ENCODE measurements around the gene OR51E2. TPM values are rescaled to one million over a fixed set of nuclear protein-coding genes. Genes with fewer than 3 reads are reported as not detected.

Gene OR51E2
- total RNA-seq, 1 donor from 2014 or later = 0.45 TPM

Other genes starting within 250 kb of the OR51E2 start
- gene OR52K2, start 248.6 kb downstream of the OR51E2 start, total RNA-seq = 0.49 TPM
- 0.04 TPM for gene OR52K1, start 215.2 kb downstream of the OR51E2 start, total RNA-seq
- gene OR52M1, start 152.7 kb downstream of the OR51E2 start, total RNA-seq = not detected
- not detected for gene OR52I2, start 116.1 kb downstream of the OR51E2 start, total RNA-seq
- gene OR52I1, start 103.8 kb downstream of the OR51E2 start, total RNA-seq = 0.13 TPM
- 14.2 TPM for gene TRIM68, start 89.6 kb downstream of the OR51E2 start, total RNA-seq
- gene OR51D1, start 60.4 kb downstream of the OR51E2 start, total RNA-seq = not detected
- 1.4 TPM for gene OR51E1, start 53.9 kb downstream of the OR51E2 start, total RNA-seq
- not detected for gene MMP26, start 6.9 kb upstream of the OR51E2 start, total RNA-seq
- not detected for gene OR51F1, start 72.1 kb upstream of the OR51E2 start, total RNA-seq
- not detected for gene OR52R1, start 106.5 kb upstream of the OR51E2 start, total RNA-seq
- gene OR51F2, start 123.5 kb upstream of the OR51E2 start, total RNA-seq = not detected
- gene OR51S1, start 151.4 kb upstream of the OR51E2 start, total RNA-seq = not detected
- gene OR51T1, start 184.0 kb upstream of the OR51E2 start, total RNA-seq = not detected
- not detected for gene OR51A7, start 205.9 kb upstream of the OR51E2 start, total RNA-seq
- gene OR51G2, start 221.5 kb upstream of the OR51E2 start, total RNA-seq = not detected
- gene OR51G1, start 226.5 kb upstream of the OR51E2 start, total RNA-seq = not detected
- gene OR51A4, start 249.8 kb upstream of the OR51E2 start, total RNA-seq = not detected

Measured in sciatic nerve (tissue), 1 donor.